H9 (cell line): ENCODE measurements around the gene NPHP4. TPM values are rescaled to one million over a fixed set of nuclear protein-coding genes. Genes with fewer than 3 reads are reported as not detected.

ENCODE experiments used
- DNase-seq: peaks from one replicate; pipeline ENCODE4 v3.0.0-alpha.2; 2017
- H2AFZ ChIP-seq: one replicate; pipeline ENCODE4 v1.6.1; 2013; ENCODE audit warnings: mild to moderate bottlenecking, low read length, control low read depth, moderate library complexity
- H2AK5ac ChIP-seq: 2 replicates; pipeline ENCODE4 v1.6.1; 2013; ENCODE audit warnings: low read length, control low read depth, mixed read lengths; ENCODE audit not compliant: insufficient read length
- H2BK120ac ChIP-seq: one replicate; pipeline ENCODE4 v1.6.1; 2013; ENCODE audit warnings: low read depth, mild to moderate bottlenecking, low read length, control low read depth, inconsistent platforms; ENCODE audit not compliant: poor library complexity, severe bottlenecking
- H2BK12ac ChIP-seq: 2 replicates; pipeline ENCODE4 v1.6.1; 2013; ENCODE audit warnings: low read length, control low read depth, mixed read lengths, low read depth; ENCODE audit not compliant: insufficient read length
- H2BK15ac ChIP-seq: 2 replicates; pipeline ENCODE4 v1.6.1; 2013; ENCODE audit warnings: low read depth, low read length, control low read depth
- H2BK20ac ChIP-seq: one replicate; pipeline ENCODE4 v1.6.1; 2013; ENCODE audit warnings: low read depth, mild to moderate bottlenecking, low read length, control low read depth, inconsistent platforms; ENCODE audit not compliant: poor library complexity, severe bottlenecking
- H2BK5ac ChIP-seq: 2 replicates; pipeline ENCODE4 v1.6.1; 2013; ENCODE audit warnings: low read length, control low read depth, mixed read lengths; ENCODE audit not compliant: insufficient read length
- H3K14ac ChIP-seq: 2 replicates; pipeline ENCODE4 v1.6.1; 2013; ENCODE audit warnings: low read length, control low read depth; ENCODE audit not compliant: insufficient read depth
- H3K18ac ChIP-seq: 2 replicates; pipeline ENCODE4 v1.6.1; 2013; ENCODE audit warnings: low read depth, mild to moderate bottlenecking, mixed read lengths, low read length, control low read depth; ENCODE audit not compliant: insufficient read length
- H3K23ac ChIP-seq: 2 replicates; pipeline ENCODE4 v1.6.1; 2013; ENCODE audit warnings: low read length, control low read depth, mixed read lengths, low read depth; ENCODE audit not compliant: insufficient read length
- H3K23me2 ChIP-seq: 2 replicates; pipeline ENCODE4 v1.6.1; 2013; ENCODE audit warnings: low read depth, mild to moderate bottlenecking, mixed read lengths, low read length, control low read depth; ENCODE audit not compliant: insufficient read length, poor library complexity, severe bottlenecking
- H3K27ac ChIP-seq: 2 replicates; pipeline ENCODE4 v1.5.1; 2013; ENCODE audit warnings: low read length, control low read depth, mixed read lengths, low read depth; ENCODE audit not compliant: insufficient read length
- H3K27me3 ChIP-seq: 2 replicates; pipeline ENCODE4 v1.6.1; 2013; ENCODE audit warnings: low read length, control low read depth, inconsistent platforms; ENCODE audit not compliant: insufficient read depth
- H3K4ac ChIP-seq: 2 replicates; pipeline ENCODE4 v1.6.1; 2013; ENCODE audit warnings: low read depth, mild to moderate bottlenecking, control low read depth, inconsistent platforms, low read length, moderate library complexity
- H3K4me1 ChIP-seq: 2 replicates; pipeline ENCODE4 v1.6.1; 2013; ENCODE audit warnings: low read length, control low read depth, inconsistent platforms; ENCODE audit not compliant: insufficient read depth
- H3K4me2 ChIP-seq: 2 replicates; pipeline ENCODE4 v1.6.1; 2013; ENCODE audit warnings: low read length, control low read depth, mixed read lengths; ENCODE audit not compliant: insufficient read length, insufficient read depth
- H3K56ac ChIP-seq: 2 replicates; pipeline ENCODE4 v1.6.1; 2013; ENCODE audit warnings: low read depth, mild to moderate bottlenecking, mixed read lengths, low read length, control low read depth; ENCODE audit not compliant: insufficient read length
- H3K79me1 ChIP-seq: 2 replicates; pipeline ENCODE4 v1.6.1; 2013; ENCODE audit warnings: low read depth, mild to moderate bottlenecking, moderate library complexity, low read length, control low read depth, inconsistent platforms; ENCODE audit not compliant: insufficient read depth, poor library complexity, severe bottlenecking
- H3K79me2 ChIP-seq: 2 replicates; pipeline ENCODE4 v1.6.1; 2013; ENCODE audit warnings: low read length, control low read depth, inconsistent platforms; ENCODE audit not compliant: insufficient read depth
- H3K9ac ChIP-seq: 2 replicates; pipeline ENCODE4 v1.6.1; 2013; ENCODE audit warnings: low read length, control low read depth, mixed read lengths; ENCODE audit not compliant: insufficient read length; ENCODE audit errors: extremely low read depth
- H3K9me3 ChIP-seq: one replicate; pipeline ENCODE4 v1.6.1; 2013; ENCODE audit warnings: low read depth, low read length, inconsistent platforms; ENCODE audit not compliant: control insufficient read depth
- H3T11ph ChIP-seq: one replicate; pipeline ENCODE4 v1.6.1; 2013; ENCODE audit warnings: mild to moderate bottlenecking, low read length, control low read depth, inconsistent platforms
- H4K20me1 ChIP-seq: one replicate; pipeline ENCODE4 v1.6.1; 2013; ENCODE audit not compliant: control insufficient read depth, insufficient read length, insufficient read depth
- H4K5ac ChIP-seq: 2 replicates; pipeline ENCODE4 v1.6.1; 2013; ENCODE audit warnings: low read depth, mild to moderate bottlenecking, mixed read lengths, low read length, control low read depth; ENCODE audit not compliant: insufficient read length
- H4K8ac ChIP-seq: replicated peaks from 2 replicates; pipeline ENCODE4 v1.6.1; 2013; ENCODE audit warnings: low read length, control low read depth, mixed read lengths, low read depth; ENCODE audit not compliant: insufficient read length
- H4K91ac ChIP-seq: 2 replicates; pipeline ENCODE4 v1.6.1; 2013; ENCODE audit warnings: low read depth, mild to moderate bottlenecking, moderate library complexity, mixed read lengths, low read length, control low read depth; ENCODE audit not compliant: insufficient read length
- H3K27ac Mint-ChIP-seq, 3 experiments: 2 replicates in 2 of 3; 3 replicates in 1 of 3; pipeline ENCODE4 v1.8.0; 2020 to 2021; ENCODE audit warnings: mixed read lengths in 3 of 3, mild to moderate bottlenecking in 1 of 3, moderate library complexity in 1 of 3
- H3K27me3 Mint-ChIP-seq: 2 replicates; pipeline ENCODE4 v1.8.0; 2021; ENCODE audit warnings: low read depth, mild to moderate bottlenecking, moderate library complexity, mixed read lengths
- H3K36me3 Mint-ChIP-seq, 3 experiments: 2 replicates in 2 of 3; 3 replicates in 1 of 3; pipeline ENCODE4 v1.8.0; 2020 to 2021; ENCODE audit warnings: low read depth in 3 of 3, mixed read lengths in 3 of 3; ENCODE audit not compliant: insufficient read depth in 1 of 3
- H3K4me1 Mint-ChIP-seq, 2 experiments: 2 replicates each; pipeline ENCODE4 v1.8.0; 2020; ENCODE audit warnings: mixed read lengths in 2 of 2
- H3K4me3 Mint-ChIP-seq, 2 experiments: 2 replicates in 1 of 2; 3 replicates in 1 of 2; pipeline ENCODE4 v1.8.0; 2020 to 2021; ENCODE audit warnings: mild to moderate bottlenecking in 2 of 2, mixed read lengths in 2 of 2, moderate library complexity in 1 of 2
- H3K9me3 Mint-ChIP-seq, 2 experiments: 2 replicates in 1 of 2; 3 replicates in 1 of 2; pipeline ENCODE4 v1.8.0; 2020; ENCODE audit warnings: mild to moderate bottlenecking in 2 of 2, mixed read lengths in 2 of 2, moderate library complexity in 1 of 2
- CTCF ChIP-seq: fragments of 200-600 bp; sonication (generic); conservative IDR thresholded peaks from 3 replicates; pipeline ENCODE4 v1.8.0; 2021; ENCODE audit warnings: antibody characterized with exemption, mild to moderate bottlenecking
- WGBS: extraction: QIAGEN DNeasy Blood & Tissue Kit; methylation state at CpG from one replicate; pipeline ENCODE4 v1.1.7; 2013; ENCODE audit warnings: missing lambda C conversion rate, low lambda C conversion rate, mixed read lengths; ENCODE audit not compliant: insufficient read length; ENCODE audit errors: extremely low coverage; 5-methylcytosine and 5-hydroxymethylcytosine counted together
- total RNA-seq: library from RNA; stranded (reverse); gene quantifications from 2 replicates; pipeline ENCODE4 v1.2.1, GENCODE V29; 2021

NPHP4 gene
- total RNA-seq, 1 experiment from 2014 or later, result 17.6 TPM

GRCh38 chr1:5868931-5869500, 123.2 kb downstream of the NPHP4 start:
- TF ChIP-seq CTCF, result no peak
- Histone ChIP-seq H4K91ac (no peak overlapping the region), H3K27me3 (no peaks in the 10 kb centered on the region), H3K18ac (no peak overlapping the region), H3K23ac (no peak overlapping the region), H3T11ph (no peak overlapping the region), H3K9me3 (peaks cover 7% of the 10 kb centered on the region), H2BK120ac (no peak overlapping the region), H4K20me1 (peaks cover 7% of the 10 kb centered on the region), H2AFZ (no peak overlapping the region), H4K5ac (peak overlapping the region; percentile 2), H3K9ac (no peak overlapping the region), H3K14ac (no peak overlapping the region; the same call in 1 of the 2 replicates), H2BK5ac (no peak overlapping the region), H3K4me2 (no peak overlapping the region), H3K27ac (no peak overlapping the region), H2BK12ac (no peak overlapping the region), H2BK15ac (no peak overlapping the region), H3K79me1 (no peaks in the 10 kb centered on the region), H2AK5ac (no peak overlapping the region), H3K23me2 (no peaks in the 10 kb centered on the region), H3K4me1 (no peaks in the 10 kb centered on the region), H3K4ac (no peak overlapping the region), H2BK20ac (no peak overlapping the region), H4K8ac (peak overlapping the region; percentile 26), H3K56ac (no peak overlapping the region), H3K79me2 (no peaks in the 10 kb centered on the region)
- peaks cover 13 to 14% of the 10 kb centered on the region in 2 experiments for H3K9me3 Mint-ChIP-seq
- no peak for DNase-seq
- no peaks in the 10 kb centered on the region for H3K27me3 Mint-ChIP-seq
- H3K36me3 Mint-ChIP-seq, result peaks cover 29 to 48% (median 35%) of the 10 kb centered on the region in 3 experiments
- WGBS, result no CpG with 5 or more reads among the region's 6 CpGs
- no peak overlapping the region; a peak in 1 of 7 replicates for H3K27ac Mint-ChIP-seq
- H3K4me1 Mint-ChIP-seq, result peaks cover 3 to 6% of the 10 kb centered on the region in 2 experiments; a peak in 2 of 4 replicates
- no peak overlapping the region for H3K4me3 Mint-ChIP-seq
